Anterior cingulate cortex (tissue), 58 donors: Measurements from ENCODE around the gene LMAN1.

Source experiments
- DNase-seq, 58 donors: peaks; one replicate each; lab custom pipeline; 2025; lab: John Stamatoyannopoulos, UW

LMAN1 gene

GRCh38 chr18:59306640-59307039 is 52.4 kb downstream of the LMAN1 start:
- no peak for DNase-seq

GRCh38 chr18:59305295-59305694 is 53.8 kb downstream of the LMAN1 start:
- DNase-seq: no peak

GRCh38 chr18:59303656-59304195 is 55.3 kb downstream of the LMAN1 start:
- DNase-seq: no peak

GRCh38 chr18:59303006-59303405 is 56.1 kb downstream of the LMAN1 start:
- DNase-seq: no peak

- no peak for DNase-seq
These were observed 57.1 kb downstream of the LMAN1 start for GRCh38 chr18:59301929-59302328.

- no peak for DNase-seq
These were observed 58.3 kb downstream of the LMAN1 start for GRCh38 chr18:59300676-59301285.

- no peak for DNase-seq
These were observed 60.2 kb downstream of the LMAN1 start for GRCh38 chr18:59298871-59299270.

GRCh38 chr18:59293317-59293716 is 65.7 kb downstream of the LMAN1 start:
- no peak for DNase-seq

- DNase-seq: no peak
These were observed 72.7 kb downstream of the LMAN1 start for GRCh38 chr18:59286341-59286740.

GRCh38 chr18:59282341-59282740 is 76.7 kb downstream of the LMAN1 start:
- no peak for DNase-seq

- DNase-seq: no peak
These were observed 79.3 kb downstream of the LMAN1 start for GRCh38 chr18:59279722-59280121.

- no peak for DNase-seq
These were observed 79.9 kb downstream of the LMAN1 start for GRCh38 chr18:59279193-59279592.

GRCh38 chr18:59278793-59279192 is 80.3 kb downstream of the LMAN1 start:
- DNase-seq: no peak
